GM23248 (cell line): ENCODE data around the gene MFSD6. TPM values are rescaled to one million over a fixed set of nuclear protein-coding genes. Genes with fewer than 3 reads are reported as not detected.
"Not testable (repeated sequence)": the region's sequence is repeated elsewhere in the genome, so short reads cannot be mapped to it uniquely, and the experiment has no call there.

Source experiments
- DNase-seq: peaks from one replicate; pipeline ENCODE4 v3.0.0-alpha.2; 2015
- H2AFZ ChIP-seq: fragments of 200-600 bp; sonication (generic); 2 replicates; pipeline ENCODE4 v1.6.1; 2016; ENCODE audit warnings: antibody characterized with exemption
- H3F3A ChIP-seq: fragments of 200-600 bp; sonication (generic); 2 replicates; pipeline ENCODE4 v1.6.1; 2016; ENCODE audit warnings: mild to moderate bottlenecking, antibody characterized with exemption, mixed run types; ENCODE audit not compliant: insufficient read depth
- H3K27ac ChIP-seq: fragments of 200-600 bp; sonication (generic); 2 replicates; pipeline ENCODE4 v1.5.1; 2016; ENCODE audit warnings: mild to moderate bottlenecking
- H3K27me3 ChIP-seq: fragments of 200-600 bp; sonication (generic); replicated peaks from 2 replicates; pipeline ENCODE4 v1.6.1; 2016; ENCODE audit warnings: mild to moderate bottlenecking; ENCODE audit not compliant: insufficient read depth
- H3K36me3 ChIP-seq: fragments of 200-600 bp; sonication (generic); 2 replicates; pipeline ENCODE4 v1.6.1; 2016; ENCODE audit warnings: low read depth, mild to moderate bottlenecking
- H3K4me1 ChIP-seq: fragments of 200-600 bp; sonication (generic); 2 replicates; pipeline ENCODE4 v1.6.1; 2016; ENCODE audit warnings: mild to moderate bottlenecking; ENCODE audit not compliant: insufficient read depth
- H3K4me2 ChIP-seq: fragments of 200-600 bp; sonication (generic); one replicate; pipeline ENCODE4 v1.6.1; 2016; ENCODE audit warnings: mild to moderate bottlenecking; ENCODE audit not compliant: unreplicated experiment
- H3K4me3 ChIP-seq: fragments of 200-600 bp; sonication (generic); 2 replicates; pipeline ENCODE4 v1.5.1; 2016; ENCODE audit warnings: mild to moderate bottlenecking
- H3K79me2 ChIP-seq: fragments of 200-600 bp; sonication (generic); 2 replicates; pipeline ENCODE4 v1.6.1; 2016; ENCODE audit warnings: mild to moderate bottlenecking; ENCODE audit not compliant: insufficient read depth
- H3K9ac ChIP-seq: fragments of 200-600 bp; sonication (generic); 2 replicates; pipeline ENCODE4 v1.6.1; 2016; ENCODE audit warnings: mild to moderate bottlenecking
- H3K9me2 ChIP-seq: fragments of 200-600 bp; sonication (generic); 2 replicates; pipeline ENCODE4 v1.6.1; 2016; ENCODE audit warnings: mixed run types, mild to moderate bottlenecking, moderate library complexity; ENCODE audit not compliant: insufficient read depth
- H3K9me3 ChIP-seq: fragments of 200-600 bp; sonication (generic); one replicate; pipeline ENCODE4 v1.6.1; 2017; ENCODE audit warnings: low read depth
- H4K20me1 ChIP-seq: fragments of 200-600 bp; sonication (generic); 2 replicates; pipeline ENCODE4 v1.6.0; 2016; ENCODE audit not compliant: insufficient read depth
- EZH2 ChIP-seq: fragments of 200-600 bp; sonication (generic); IDR thresholded peaks from 2 replicates; pipeline ENCODE4 v1.6.1; 2018; ENCODE audit warnings: antibody characterized with exemption, mild to moderate bottlenecking; ENCODE audit not compliant: insufficient read depth, poor library complexity, severe bottlenecking
- EZH2phosphoT487 ChIP-seq: fragments of 200-600 bp; sonication (generic); IDR thresholded peaks from 2 replicates; pipeline ENCODE4 v1.6.1; 2018; ENCODE audit warnings: antibody characterized with exemption, moderate library complexity, mild to moderate bottlenecking, low read depth; ENCODE audit not compliant: insufficient read depth
- WGBS, 2 experiments: methylation state at CpG; one replicate each; pipeline ENCODE4 v1.1.6; 2015 to 2017; ENCODE audit warnings: low lambda C conversion rate in 2 of 2, low coverage in 1 of 2; ENCODE audit errors: missing lambda C conversion rate in 2 of 2; 5-methylcytosine and 5-hydroxymethylcytosine counted together
- in situ Hi-C: fragments of 300-500 bp; cut with MboI; formaldehyde crosslinking; loops from 2 replicates; pipeline ENCODE4 v1.15.0; 2020
- polyA plus RNA-seq: library from polyadenylated mRNA; unstranded; fragments of >200 nt; fragmentation: Nextera tagmentation; extraction: Ambion mirVana; gene quantifications from 2 replicates; pipeline ENCODE4 v1.2.1, GENCODE V29; 2016
- total RNA-seq: library from RNA; depleted of rRNA; stranded (reverse); fragments of >200 nt; shearing (Covaris generic); gene quantifications from 2 replicates; pipeline ENCODE4 v1.2.3, GENCODE V29; 2014

The MFSD6 gene
- total and polyA plus RNA-seq, 2 experiments from 2014 or later: 3.2 to 6.7 TPM

DNA sequence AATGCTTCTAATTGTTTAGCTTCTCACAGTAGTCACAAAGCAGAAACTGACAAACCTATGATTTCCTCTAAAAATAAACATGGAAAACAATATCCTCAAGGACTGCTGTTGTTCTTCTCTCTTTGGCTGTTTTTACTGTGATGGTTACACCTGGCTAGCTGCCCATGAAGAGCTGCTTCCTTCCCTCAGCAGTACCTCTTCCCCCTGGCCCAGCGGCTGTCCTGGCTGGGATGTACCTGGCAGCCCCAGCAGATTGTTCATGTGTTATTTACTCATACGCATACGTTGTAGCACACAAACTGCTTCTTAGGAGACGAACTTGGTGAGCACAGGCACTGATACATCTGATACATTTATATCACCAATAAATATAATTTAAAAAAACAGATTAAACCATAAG, 99.0 kb downstream of the MFSD6 start:
- no peak overlapping the region for H3K27ac ChIP-seq
- no peaks in the 10 kb centered on the region for H4K20me1 ChIP-seq
- 87 to 92% methylated on average over 4 of the region's 4 CpGs for WGBS, 2 experiments
- no peaks in the 10 kb centered on the region for H3K36me3 ChIP-seq
- H3K9me3 ChIP-seq: no peaks in the 10 kb centered on the region
- no peak for DNase-seq
- H3K9ac ChIP-seq: no peak overlapping the region
- no peaks in the 10 kb centered on the region for H3K79me2 ChIP-seq
- H3K27me3 ChIP-seq: no peaks in the 10 kb centered on the region
- H2AFZ ChIP-seq: no peak overlapping the region
- no peak for TF ChIP-seq EZH2
- TF ChIP-seq EZH2phosphoT487: no peak
- no peak overlapping the region for H3K4me2 ChIP-seq
- H3K4me3 ChIP-seq: no peak overlapping the region
- H3F3A ChIP-seq: no peaks in the 10 kb centered on the region
- H3K4me1 ChIP-seq: no peaks in the 10 kb centered on the region
- in situ Hi-C loops: loop anchor here (10.0 kb wide), 1 partner anchor 422 kb away; no protein-coding TSS in a partner anchor
- H3K9me2 ChIP-seq: no peaks in the 10 kb centered on the region

DNA sequence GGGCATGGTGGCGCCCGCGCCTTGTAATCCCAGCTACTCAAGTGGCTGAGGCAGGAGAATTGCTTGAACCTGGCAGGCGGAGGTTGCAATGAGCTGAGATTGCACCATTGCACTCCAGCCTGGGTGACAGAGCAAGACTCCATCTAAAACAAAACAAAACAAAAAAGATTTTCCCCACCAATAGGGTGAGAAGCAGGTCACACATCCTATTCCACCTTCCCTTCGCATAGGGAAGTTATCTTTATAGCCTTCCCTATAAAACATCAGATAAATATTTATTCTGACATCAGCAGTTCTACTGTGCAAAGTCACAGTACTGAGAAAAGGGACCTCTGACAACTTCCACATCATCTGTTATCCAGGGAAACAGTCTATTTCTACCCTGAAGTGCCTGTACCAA, 101.7 kb downstream of the MFSD6 start:
- H3K4me3 ChIP-seq, H3K27ac ChIP-seq, H3K4me1 ChIP-seq, H3F3A ChIP-seq, H3K9me2 ChIP-seq, H3K9me3 ChIP-seq, H3K27me3 ChIP-seq, H4K20me1 ChIP-seq, H2AFZ ChIP-seq, H3K36me3 ChIP-seq, H3K79me2 ChIP-seq, H3K9ac ChIP-seq, DNase-seq, H3K4me2 ChIP-seq: not testable (repeated sequence)
- WGBS, 2 experiments: 89 to 93% methylated on average over 5 of the region's 5 CpGs
- in situ Hi-C loops: loop anchor here (10.0 kb wide), 1 partner anchor 425 kb away; no protein-coding TSS in a partner anchor

DNA sequence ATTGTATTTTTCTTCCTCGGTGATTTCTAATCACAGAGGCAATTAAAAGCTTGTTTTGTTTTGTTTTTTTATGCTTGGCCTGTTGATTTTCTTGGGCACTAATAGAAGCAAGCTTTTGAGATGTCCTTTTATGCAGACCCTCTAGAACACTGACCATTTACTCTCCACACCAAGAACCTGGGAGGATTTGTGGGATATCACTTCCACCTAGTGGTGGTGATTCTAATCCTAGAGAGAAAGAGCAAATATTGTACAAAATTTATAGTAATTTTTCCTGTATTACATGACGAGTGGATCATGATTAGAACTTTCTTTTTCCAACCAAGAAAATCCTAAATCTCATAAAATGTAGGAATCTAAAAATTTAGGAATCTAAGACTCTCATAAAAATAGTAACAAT, 102.9 kb downstream of the MFSD6 start:
- Histone ChIP-seq H3F3A (no peaks in the 10 kb centered on the region), H2AFZ (no peak overlapping the region), H3K9me2 (no peaks in the 10 kb centered on the region), H4K20me1 (no peaks in the 10 kb centered on the region), H3K4me2 (no peak overlapping the region), H3K27me3 (no peaks in the 10 kb centered on the region), H3K9me3 (no peaks in the 10 kb centered on the region), H3K36me3 (no peaks in the 10 kb centered on the region), H3K4me3 (no peak overlapping the region), H3K4me1 (peaks cover 4% of the 10 kb centered on the region; the same call in 1 of the 2 replicates), H3K79me2 (no peaks in the 10 kb centered on the region), H3K27ac (no peak overlapping the region), H3K9ac (no peak overlapping the region)
- peak; percentile 55 for DNase-seq
- in situ Hi-C loops: no loop called here
- TF ChIP-seq EZH2: no peak
- no peak for TF ChIP-seq EZH2phosphoT487
- 62 to 63% methylated on average over 2 of the region's 2 CpGs for WGBS, 2 experiments

DNA sequence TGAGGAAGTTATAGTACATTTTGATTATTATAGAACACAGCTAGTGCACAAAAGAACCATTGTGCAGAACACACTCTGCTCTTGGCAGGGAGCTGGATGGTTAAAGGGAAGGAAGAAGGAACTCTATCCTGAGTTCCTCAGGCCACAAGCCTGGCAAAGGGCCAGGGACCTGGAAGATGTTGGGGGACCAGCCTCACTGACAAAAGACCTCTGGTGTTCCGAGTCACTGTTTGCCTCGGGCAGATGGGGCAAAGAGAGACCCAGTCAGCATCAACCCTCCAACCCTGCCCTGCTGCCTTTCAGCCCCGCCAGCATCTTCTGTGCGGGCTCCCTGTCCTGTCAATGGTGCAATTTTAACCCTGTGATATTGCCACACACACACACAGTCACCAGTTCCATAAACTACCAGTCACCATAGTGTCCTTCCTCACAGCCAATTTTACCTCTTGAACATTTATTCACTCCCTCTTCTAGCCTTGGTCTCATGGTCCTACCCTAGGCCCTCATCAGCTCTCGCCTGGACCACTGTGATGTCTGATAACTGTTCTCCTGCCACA, 104.5 kb downstream of the MFSD6 start:
- Histone ChIP-seq H3F3A (no peaks in the 10 kb centered on the region), H3K79me2 (no peaks in the 10 kb centered on the region), H3K4me3 (no peak overlapping the region), H3K27me3 (no peaks in the 10 kb centered on the region), H4K20me1 (no peaks in the 10 kb centered on the region), H3K9ac (no peak overlapping the region), H3K9me3 (no peaks in the 10 kb centered on the region), H3K4me2 (no peak overlapping the region), H3K36me3 (no peaks in the 10 kb centered on the region), H3K27ac (no peak overlapping the region), H2AFZ (no peak overlapping the region), H3K4me1 (peaks cover 4% of the 10 kb centered on the region; the same call in 1 of the 2 replicates), H3K9me2 (no peaks in the 10 kb centered on the region)
- no peak for TF ChIP-seq EZH2
- no peak for TF ChIP-seq EZH2phosphoT487
- no peak for DNase-seq
- in situ Hi-C loops: no loop called here
- WGBS, 2 experiments: 95 to 98% methylated on average over 5 of the region's 5 CpGs

DNA sequence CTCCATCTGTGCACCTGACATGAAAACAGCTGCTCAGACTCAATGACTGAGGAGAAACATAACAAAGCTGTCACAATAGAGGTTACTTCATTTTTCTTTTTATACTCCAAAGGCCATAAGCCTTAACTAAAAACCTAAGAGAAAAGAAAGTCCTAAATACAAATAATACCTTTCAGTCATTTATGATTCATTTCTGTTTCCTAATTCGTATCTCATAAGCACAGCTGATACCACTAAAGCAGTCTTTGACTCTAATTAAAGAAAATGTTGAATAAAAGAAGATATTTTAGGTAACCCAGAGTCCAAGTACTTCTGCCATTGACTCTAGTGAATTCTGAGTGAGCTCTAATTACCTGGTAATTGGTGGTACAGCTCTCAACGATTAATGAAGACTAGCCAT, 105.7 kb downstream of the MFSD6 start:
- no peaks in the 10 kb centered on the region for H3K9me3 ChIP-seq
- DNase-seq: no peak
- no peaks in the 10 kb centered on the region for H3K27me3 ChIP-seq
- peaks cover 4% of the 10 kb centered on the region; the same call in 1 of the 2 replicates for H3K4me1 ChIP-seq
- no peaks in the 10 kb centered on the region for H3K9me2 ChIP-seq
- H4K20me1 ChIP-seq: no peaks in the 10 kb centered on the region
- no peak overlapping the region for H3K27ac ChIP-seq
- no peaks in the 10 kb centered on the region for H3K79me2 ChIP-seq
- no peak overlapping the region for H2AFZ ChIP-seq
- in situ Hi-C loops: no loop called here
- H3K36me3 ChIP-seq: no peaks in the 10 kb centered on the region
- WGBS, 2 experiments: 93 to 94% methylated on average over 2 of the region's 2 CpGs
- no peak overlapping the region for H3K9ac ChIP-seq
- H3K4me3 ChIP-seq: no peak overlapping the region
- H3F3A ChIP-seq: no peaks in the 10 kb centered on the region
- TF ChIP-seq EZH2phosphoT487 (no peak), EZH2 (no peak)
- no peak overlapping the region for H3K4me2 ChIP-seq
